ENCODE results near the gene MED29.

GRCh38 chr19:39413911-39414608, 22.9 kb downstream of the MED29 start:
- peak; percentile 17 to 20 for TF ChIP-seq CTCF (conservative IDR thresholded peaks at IDR 0.05 in 1 of 2, IDR thresholded peaks at IDR 0.05 in 1 of 2; ENCODE audit: low read depth in 1 of 2, low read length in 2 of 2)
- no peak for TF ChIP-seq EZH2 (IDR thresholded peaks at IDR 0.05; ENCODE audit: low read length, missing control alignments)
